GM18498 (cell line): Measurements from ENCODE around the gene KIAA0513.

Experiments used
- ATAC-seq: cut with Tn5 transposase; IDR thresholded peaks from one replicate; pipeline ENCODE4 v1.9.1; 2021; ENCODE audit warnings: mild to moderate bottlenecking, moderate library complexity; ENCODE audit not compliant: unreplicated experiment

KIAA0513 gene

DNA sequence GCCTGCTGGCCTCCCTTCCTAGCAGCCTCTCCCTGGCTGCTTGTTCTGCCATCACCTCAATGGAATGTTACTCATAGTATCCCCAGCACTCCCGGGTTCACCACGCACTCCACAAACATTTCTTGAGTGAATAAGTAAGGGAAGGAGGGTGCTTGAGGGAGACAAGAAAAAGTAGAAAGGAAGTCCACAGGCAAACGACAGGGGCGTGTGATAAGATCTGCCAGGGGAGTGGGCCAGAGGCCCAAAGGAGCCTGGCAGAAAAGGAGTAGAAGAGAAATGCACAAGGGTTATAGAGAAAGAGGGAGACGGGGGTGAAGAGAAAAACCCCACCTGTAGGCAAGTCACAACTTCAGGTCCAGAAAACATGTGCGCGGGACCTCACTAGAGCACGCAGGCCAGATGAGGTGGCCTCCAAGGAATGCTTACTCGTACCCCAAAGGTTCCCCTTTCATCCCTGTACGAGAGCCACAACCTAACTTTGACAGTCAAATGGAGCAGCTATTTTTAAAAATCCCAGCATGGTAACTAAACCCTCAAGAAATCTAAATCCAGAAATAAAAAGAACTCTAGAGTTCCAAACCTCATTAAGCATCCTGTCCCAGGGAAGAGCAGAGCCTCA, 22.9 kb upstream of the KIAA0513 start:
- ATAC-seq: no peak

DNA sequence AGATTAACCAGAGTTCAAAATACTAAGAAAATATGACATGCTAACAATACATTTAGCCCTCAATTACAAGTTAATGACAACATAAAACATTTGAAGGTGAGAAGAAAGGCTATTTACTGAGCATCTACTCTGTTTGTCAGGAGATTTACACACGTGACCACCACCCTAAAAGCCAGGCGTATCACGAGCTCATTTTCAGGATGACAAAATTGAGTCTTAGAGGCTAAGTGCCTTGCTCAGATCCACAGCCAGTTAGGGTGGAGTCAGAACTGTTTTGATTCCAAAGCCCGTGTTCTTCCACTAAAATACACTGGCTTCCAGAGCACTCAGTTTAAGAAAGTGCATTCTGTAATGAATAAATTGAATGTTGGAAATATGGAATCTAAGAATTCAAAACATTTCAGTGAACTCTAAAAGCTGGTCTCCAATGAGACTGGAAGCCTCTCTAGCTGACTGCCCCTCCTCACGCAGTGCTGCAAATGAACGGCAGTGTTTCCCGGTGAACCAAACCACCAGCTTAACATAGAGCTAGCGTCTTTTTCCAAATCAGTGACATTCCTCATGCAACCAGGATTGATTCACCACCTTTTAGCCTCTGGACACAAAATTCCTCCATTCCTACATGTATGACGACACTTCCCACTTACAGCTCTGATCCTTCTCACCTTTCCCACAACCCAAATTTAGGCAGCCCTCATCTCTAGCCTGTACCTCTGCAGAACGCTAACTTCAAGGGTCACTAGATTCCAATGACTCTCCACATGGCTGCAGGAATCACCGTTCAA, 22.1 kb upstream of the KIAA0513 start:
- no peak for ATAC-seq

DNA sequence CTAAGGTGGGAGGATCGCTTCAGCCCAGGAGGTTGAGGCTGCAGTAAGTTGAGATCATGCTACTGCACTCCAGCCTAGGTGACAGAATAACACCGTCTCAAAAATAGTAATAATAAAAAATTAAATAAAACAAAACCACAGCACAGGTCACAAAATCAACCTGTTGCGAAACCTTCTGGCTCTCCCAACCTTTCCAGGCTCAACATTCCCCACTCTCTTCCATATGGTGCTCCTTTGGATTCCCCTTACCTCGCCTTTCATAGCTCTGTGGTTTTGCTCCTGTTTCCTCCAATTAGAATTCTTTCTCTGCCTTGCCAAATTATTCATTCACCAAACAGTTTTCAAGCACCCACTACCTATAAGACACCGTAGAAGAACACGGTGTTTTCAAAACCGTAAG, 21.0 kb upstream of the KIAA0513 start:
- no peak for ATAC-seq

DNA sequence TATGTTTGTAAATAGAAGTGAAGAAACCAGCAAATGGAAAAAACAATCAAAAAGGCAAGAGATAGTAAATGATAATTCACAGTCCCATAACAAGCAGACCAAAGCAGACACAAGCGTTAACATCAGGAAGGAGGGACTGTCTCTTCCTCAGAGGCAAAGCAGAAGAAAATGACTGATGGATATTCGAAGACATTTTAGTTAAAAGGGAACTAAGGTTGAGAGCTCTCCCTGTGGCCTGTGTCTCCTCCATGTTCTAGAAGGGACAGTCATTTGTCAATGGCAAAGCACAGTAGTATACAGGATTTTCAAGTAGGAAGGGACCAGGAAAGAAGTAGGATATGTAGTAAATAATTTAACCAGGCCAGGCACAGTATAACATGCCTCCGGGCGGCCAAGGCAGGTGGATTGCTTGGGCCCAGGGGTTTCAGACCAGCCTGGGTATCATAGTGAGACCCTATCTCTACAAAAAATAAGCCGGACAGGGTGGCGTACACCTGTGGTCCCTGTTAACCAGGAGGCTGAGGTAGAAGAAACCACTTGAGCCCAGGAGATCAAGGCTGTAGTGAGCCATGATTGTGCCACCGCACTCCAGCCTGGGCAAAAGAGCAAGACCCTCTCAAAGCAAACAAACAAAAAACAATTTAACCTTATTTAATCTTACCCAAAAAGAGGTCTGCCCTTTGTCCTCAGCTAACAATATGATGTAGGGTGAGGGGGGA, 19.9 kb upstream of the KIAA0513 start:
- no peak for ATAC-seq

DNA sequence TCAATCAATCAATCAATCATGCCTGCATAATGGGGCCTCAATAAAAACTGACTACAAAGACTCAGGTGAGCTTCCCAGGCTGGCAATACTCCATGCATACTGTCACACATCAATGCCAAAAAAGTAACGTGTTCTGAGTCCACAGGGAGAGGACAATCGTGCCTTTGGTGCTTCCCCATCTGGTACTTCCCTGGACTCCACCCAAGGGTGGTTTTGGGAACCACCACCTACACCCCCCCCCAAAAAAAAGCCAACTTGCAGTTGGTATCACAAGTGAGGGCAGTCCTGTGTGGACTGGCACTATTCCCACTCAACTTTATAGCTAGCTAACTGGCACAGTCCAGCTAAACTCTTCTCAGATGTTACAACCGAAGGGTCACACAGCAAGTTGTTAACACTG, 19.3 kb upstream of the KIAA0513 start:
- no peak for ATAC-seq

DNA sequence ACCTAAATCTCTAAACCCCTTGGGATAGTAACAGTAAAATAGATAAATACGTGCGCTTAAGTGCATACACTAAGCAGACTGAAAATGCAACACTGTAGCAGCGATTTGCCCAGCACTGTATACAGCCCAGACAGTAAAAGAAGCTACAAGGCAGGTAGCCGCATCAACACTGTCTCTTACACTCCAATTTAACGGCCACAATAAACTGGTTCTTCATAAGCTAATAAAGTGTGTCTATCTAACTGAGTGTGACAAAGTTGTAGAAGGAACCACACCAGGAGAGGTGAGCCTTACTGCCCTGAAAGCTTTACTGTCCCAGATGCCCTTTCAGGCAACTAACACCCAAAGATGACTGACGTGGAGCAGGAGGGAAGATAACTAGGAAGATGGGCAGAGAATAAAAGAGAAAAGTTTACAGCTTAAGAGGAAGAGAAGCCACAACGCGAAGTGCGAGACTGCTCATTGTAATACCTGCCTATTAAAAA, 17.1 kb upstream of the KIAA0513 start:
- no peak for ATAC-seq

DNA sequence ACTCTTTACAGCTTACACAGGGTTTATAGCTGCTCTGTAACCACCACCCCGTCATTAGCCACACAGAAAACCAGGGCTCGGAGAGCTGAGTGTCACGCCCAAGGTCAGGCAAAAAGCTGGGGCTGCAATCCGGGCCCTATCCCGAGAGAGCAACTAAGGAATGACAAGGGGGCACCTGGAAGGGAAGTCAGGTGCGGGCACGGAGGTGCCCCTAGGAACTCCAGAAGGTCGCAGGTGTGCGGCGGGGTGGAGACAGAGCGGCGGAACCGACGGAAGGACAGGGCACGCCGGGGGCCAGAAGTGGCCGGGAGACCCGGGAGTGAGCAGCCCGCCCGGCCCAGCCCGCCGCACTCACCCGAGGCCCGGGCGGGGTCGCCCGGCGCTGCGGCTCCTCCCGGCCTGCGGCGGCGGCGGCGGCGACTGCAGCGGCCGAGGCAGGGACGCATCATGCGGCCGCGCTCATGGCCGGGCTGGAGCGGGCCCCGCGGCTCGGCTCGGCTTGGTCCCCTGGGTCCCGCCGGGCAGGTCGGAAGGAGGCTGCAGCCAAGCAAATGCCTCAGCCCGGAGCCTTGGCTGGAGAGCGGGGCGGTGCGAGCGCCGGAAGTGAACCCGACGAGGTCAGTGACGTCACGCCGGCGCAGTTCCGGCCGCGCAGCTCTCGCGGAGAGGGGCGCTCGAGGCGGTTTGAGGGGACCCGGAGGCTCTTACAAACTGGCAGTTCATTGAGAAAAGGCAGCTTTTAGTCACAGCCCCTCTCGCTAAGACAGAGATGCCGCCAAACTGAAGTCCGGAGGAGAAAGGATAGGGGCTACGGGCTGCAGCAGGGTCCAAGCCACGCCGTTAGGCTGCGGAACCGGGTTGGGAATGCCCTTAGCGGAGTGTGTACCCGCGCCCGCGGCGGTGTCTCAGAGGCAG, 16.4 kb upstream of the KIAA0513 start, which contains the start of gene ZDHHC7:
ZDHHC7 (minus strand) TSS at position 605 of the 915 bp plus-strand sequence. CDS start 20,917 bp downstream, outside the sequence.
- peak; percentile 97 for ATAC-seq

DNA sequence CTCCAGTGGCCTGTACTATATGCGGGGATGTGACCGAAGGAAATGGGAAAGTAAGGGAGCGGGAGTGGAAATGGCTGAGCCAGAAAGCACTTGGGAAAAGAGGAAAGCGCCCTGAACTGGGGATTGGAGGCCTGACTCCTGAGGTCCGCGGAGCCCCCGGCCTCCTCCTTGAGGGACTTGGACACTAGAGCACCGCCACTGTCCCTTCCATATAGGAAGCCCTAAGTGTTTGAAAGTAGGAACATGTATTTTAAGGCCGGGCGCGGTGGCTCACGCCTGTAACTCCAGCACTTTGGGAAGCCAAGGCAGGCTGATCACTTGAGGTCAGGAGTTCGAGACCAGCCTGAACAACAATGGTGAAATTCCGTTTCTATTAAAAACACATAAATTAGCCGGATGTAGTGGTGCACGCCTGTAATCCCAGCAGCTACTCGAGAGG, 15.7 kb upstream of the KIAA0513 start:
- ATAC-seq: no peak

DNA sequence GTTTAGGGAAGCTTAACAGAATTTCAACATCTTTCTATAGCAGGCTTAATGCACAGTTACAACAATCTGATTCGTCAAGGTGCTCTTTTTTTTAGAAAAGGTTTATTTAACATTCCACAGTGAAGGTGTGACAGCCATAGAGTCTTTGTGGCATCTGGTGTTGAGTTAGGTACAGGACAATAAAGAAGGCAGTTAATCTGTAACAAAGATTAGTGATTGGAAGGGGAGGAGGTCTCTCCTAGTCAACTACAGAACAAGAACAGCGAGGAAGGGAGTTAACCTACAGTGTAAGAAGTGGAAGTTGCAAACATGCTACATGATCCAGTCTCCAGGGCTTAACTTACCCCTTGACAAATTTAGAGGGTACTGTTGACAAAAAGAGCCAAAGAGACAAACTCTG, 13.3 kb upstream of the KIAA0513 start:
- ATAC-seq: no peak

DNA sequence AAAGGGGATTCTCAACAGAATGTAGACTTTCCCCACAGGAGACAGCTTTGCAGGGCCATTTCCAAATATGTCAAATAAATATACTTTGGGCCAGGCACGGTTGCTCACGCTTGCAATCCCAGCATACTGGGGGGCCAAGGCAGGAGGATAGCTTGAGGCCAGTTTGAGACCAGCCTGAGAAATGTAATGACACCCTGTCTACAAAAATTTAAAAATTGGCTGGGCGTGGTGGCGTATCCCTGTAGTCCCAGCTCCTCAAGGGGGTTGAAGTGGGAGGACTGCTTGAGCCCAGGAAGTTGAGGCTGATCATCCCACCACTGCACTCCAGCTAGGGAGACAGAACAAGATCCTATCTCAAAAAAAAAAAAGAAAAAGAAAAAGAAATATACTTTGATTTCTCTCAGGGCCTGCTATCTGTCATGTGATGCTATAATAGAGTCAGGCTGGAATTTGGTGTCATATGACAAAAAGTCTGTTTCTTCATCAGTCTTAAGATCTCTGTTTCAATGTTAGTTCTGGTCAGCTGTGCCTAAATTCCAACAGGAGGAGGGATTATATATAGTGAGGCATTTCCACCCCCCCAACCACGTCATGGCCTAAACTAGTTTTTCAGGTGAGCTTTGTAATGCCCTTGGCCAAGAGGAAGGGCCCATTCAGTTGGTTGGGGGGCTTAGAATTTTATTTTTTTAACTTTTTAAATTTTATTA, 12.0 kb upstream of the KIAA0513 start:
- ATAC-seq: no peak

DNA sequence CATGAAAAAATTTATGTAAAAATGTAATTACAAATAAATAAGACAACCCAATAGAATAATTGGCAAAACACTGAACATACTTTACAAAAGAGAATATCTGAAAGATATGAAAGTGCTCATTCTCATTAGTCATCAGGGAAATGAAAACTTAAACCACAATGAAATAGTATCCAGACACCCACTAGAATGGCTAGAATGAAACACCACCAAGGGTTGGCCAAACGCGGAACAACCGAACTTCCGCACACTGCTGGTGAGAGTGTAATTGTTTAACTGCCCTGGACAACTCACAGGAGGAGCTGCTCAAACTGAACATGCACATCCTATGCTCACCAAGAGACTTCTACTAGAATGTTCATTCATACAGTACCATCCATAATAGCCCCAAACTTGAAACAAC, 10.4 kb upstream of the KIAA0513 start:
- peak; percentile 62 for ATAC-seq

DNA sequence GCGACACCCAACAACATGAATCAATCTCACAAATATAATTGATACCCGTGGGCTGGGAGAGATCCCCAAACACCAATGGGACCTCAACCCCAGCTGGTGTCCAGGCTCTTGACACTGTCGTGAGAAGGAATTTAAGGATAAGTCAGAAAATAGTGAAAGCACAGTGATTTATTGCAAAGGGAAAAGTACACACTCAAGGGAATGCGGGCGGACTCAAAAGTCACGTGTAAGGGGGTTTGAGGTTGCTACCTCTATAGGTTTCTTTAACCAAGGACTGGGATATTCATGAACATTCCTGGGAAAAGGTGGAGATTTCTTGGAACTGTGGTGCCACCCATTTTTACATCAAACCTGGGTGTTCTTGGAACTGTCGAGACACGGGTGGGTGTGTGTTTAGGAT, 10.0 kb upstream of the KIAA0513 start:
- ATAC-seq: no peak

DNA sequence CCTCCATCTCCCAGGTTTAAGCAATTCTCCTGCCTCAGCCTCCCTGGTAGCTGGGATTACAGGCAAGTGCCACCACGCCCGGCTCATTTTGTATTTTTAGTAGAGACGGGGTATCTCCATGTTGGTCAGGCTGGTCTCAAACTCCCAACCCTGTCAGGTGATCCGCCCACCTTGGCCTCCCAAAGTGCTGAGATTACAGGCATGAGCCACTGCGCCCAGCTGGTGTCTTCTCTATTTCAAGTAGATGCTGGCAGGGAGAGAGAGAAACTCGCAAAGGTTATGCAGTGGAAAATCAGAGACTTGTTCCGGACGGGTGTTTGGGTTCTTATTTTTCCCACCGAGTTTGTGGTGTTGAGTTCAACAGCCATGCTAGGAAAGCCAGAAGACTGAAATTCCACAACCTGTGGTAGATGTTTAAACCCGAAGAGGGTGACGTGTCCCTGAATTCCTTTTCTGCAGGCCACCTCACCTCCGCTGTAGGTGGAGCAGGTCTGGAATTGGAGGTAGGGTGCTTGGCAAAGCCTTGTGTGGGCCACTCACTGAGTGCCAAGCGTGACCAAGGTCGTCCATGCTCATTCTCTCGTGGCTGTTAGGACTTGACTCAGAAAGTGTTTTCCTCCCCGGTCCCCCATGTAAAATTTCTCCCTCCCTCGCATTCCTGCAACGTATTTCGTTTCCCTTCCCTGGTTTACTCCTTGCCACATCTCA, 8.9 kb upstream of the KIAA0513 start:
- ATAC-seq: no peak

DNA sequence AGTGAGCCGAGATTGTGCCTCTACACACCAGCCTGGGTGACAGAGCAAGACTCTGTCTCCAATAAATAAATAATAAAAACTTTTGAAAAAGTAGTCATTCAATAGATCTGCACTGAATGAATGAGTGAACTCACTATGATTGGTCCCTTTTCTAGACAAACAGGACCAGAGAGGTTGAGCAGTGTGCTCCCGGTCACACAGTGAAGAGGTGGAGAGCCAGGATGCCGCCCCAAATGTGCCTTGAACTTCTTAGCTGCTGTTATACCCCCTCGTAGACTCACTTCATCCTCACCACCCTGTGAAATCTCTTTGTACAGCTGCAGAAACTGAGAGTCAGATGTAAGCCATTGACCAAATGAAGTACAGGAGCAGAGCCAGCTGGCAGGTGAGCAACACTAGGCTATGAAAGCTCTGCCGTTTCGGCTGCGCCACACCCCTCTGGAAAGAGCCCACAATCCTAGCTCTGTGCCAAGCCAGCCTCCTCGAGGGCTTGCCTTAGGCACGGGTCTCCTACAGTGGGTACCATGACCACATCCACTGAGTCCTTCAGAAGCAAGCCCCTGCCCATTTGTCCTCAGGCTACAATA, 7.8 kb upstream of the KIAA0513 start:
- no peak for ATAC-seq

DNA sequence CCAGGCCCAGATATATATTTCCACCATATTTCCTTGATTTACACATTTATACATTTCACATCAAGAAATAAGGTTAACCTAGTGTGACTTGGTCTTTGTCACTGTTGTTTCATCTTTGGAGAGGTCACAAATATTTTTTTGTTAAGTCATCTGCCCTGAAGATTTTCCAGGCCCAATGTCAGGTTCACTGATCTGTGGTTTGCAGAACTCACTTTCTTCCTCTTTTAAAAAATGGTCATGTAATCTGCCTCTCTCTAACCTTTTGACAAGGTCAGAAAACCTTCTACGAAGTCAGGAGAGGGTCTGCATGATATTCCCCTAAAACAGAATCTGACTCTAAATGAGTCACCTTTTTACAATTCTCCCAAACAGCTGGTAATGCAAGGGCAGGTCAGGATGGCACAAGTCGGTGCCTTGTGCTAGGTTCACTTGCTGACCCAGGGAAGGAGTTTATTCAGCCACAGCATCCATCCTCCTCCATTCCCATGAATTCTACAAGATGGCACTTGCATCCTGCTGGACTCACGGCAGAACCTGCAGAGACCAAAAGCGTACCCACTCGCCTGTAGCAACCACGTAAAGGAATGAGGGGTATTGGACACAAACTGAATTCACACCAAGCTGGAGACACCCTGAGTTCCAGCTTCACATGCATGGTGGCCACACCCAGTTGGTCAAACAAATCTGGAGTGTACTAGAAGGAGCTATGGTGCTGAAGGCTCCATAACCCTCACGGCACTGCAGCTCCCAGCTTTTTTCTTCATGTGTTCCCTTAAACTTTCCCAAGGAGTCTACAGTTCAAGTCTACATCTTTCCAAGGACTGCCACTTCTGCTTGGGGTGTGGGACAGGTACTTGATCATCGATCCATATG, 1.6 kb upstream of the KIAA0513 start:
- ATAC-seq: no peak

DNA sequence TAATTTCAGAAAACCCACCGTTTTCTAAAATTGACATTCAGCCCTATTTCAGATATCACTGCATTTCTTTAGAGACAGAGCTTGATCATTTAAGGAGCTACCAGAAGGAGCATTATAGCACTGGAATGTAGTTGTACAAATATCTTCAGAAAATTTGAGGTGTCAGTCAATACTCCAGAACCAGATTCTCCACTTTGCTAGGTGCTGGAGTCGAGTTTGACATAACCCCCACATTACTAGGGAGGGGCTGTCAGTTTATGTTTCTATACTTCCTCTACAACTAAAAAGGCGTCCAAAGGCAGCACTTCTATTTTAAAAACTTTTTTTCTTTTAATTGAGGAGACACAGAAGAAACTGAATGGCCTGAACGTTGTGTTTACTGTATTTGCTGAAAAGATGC, 892 bp upstream of the KIAA0513 start:
- no peak for ATAC-seq

DNA sequence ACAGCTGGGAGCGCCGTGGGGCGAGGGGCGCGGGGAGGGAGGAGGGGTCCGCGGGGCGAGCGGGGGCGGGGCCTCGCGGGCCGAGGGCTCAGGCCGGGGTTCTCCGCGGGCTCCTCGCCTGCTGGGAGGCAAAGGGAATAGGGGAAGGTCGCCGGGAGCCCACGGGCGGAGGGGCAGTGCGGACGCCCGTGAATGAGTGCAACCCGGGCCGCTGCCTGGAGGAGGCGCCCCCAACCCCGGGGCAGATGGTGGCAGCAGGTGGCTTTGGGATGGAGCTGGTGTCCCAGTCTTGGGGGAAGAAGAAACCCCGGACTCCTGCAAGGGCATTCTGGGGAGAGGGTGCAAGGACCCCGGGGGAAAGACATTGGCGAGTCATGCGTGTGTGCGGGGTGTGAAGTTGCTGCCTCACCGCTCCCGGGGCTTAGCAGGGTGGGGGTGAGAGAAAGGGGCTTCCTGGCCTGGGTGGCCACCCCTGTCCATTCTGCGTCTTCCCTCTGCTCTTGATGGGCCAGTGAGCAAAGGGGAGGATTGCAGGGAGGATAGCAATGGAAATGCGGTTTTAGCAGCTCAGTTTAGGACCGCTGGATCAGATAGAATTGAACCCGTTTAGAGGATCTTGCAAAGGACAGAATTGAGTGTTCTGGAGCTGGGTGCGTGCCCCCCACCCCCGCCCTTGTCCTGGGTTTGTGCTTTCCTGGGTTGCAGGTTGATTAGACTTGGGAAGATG, 526 bp downstream of the KIAA0513 start:
- peak; percentile 20 for ATAC-seq
